T-helper 1 cell treated with Interleukin-12 subunit alpha and Interleukin-12 subunit beta and Interleukin-4 antibody, amounts not matched to agents 30 μg/mL and 1 μg/mL, for 36 hours (primary cell): Measurements from ENCODE around the gene SKOR2.

Source experiments
- H3K27ac Mint-ChIP-seq: one replicate; pipeline ENCODE4 v1.8.0; 2021; ENCODE audit warnings: mild to moderate bottlenecking, mixed read lengths
- H3K27me3 Mint-ChIP-seq: one replicate; pipeline ENCODE4 v1.8.0; 2021; ENCODE audit warnings: low read depth, mixed read lengths
- H3K36me3 Mint-ChIP-seq: one replicate; pipeline ENCODE4 v1.8.0; 2021; ENCODE audit warnings: low read depth, mixed read lengths
- H3K4me1 Mint-ChIP-seq: one replicate; pipeline ENCODE4 v1.8.0; 2021; ENCODE audit warnings: low read depth, mixed read lengths
- H3K4me3 Mint-ChIP-seq: one replicate; pipeline ENCODE4 v1.8.0; 2021; ENCODE audit warnings: mild to moderate bottlenecking, moderate library complexity, mixed read lengths
- H3K9me3 Mint-ChIP-seq: one replicate; pipeline ENCODE4 v1.8.0; 2021; ENCODE audit warnings: mixed read lengths

The SKOR2 gene

GRCh38 chr18:47251289-47252120, at the start of gene SKOR2:
SKOR2 (minus strand) TSS chr18:47251660; CDS start chr18:47249183, 2,477 bp downstream.
- H3K4me3 Mint-ChIP-seq: no peak within 1 kb of the TSS
- peaks cover 76% of the 10 kb centered on the region for H3K27me3 Mint-ChIP-seq
- H3K9me3 Mint-ChIP-seq: no peaks in the 10 kb centered on the region
- peaks cover 3% of the 10 kb centered on the region for H3K4me1 Mint-ChIP-seq
- H3K36me3 Mint-ChIP-seq: peaks cover 2% of the 10 kb centered on the region
- H3K27ac Mint-ChIP-seq: no peak within 1 kb of the TSS

- H3K9me3 Mint-ChIP-seq: peaks cover 5% of the 10 kb centered on the region
- H3K4me1 Mint-ChIP-seq: no peaks in the 10 kb centered on the region
- H3K27me3 Mint-ChIP-seq: peaks cover 8% of the 10 kb centered on the region
- no peak overlapping the region for H3K4me3 Mint-ChIP-seq
- no peak overlapping the region for H3K27ac Mint-ChIP-seq
- no peaks in the 10 kb centered on the region for H3K36me3 Mint-ChIP-seq
These were observed 45.0 kb upstream of the SKOR2 start for GRCh38 chr18:47296462-47296861.

GRCh38 chr18:47294801-47295200, 43.3 kb upstream of the SKOR2 start:
- no peaks in the 10 kb centered on the region for H3K9me3 Mint-ChIP-seq
- H3K4me1 Mint-ChIP-seq: no peaks in the 10 kb centered on the region
- H3K27me3 Mint-ChIP-seq: peaks cover 7% of the 10 kb centered on the region
- no peak overlapping the region for H3K27ac Mint-ChIP-seq
- no peak overlapping the region for H3K4me3 Mint-ChIP-seq
- H3K36me3 Mint-ChIP-seq: no peaks in the 10 kb centered on the region

GRCh38 chr18:47288741-47289140, 37.3 kb upstream of the SKOR2 start:
- Mint-ChIP-seq H3K27me3 (peaks cover 8% of the 10 kb centered on the region), H3K36me3 (no peaks in the 10 kb centered on the region), H3K27ac (no peak overlapping the region), H3K4me1 (peaks cover 3% of the 10 kb centered on the region), H3K9me3 (no peaks in the 10 kb centered on the region), H3K4me3 (no peak overlapping the region)

GRCh38 chr18:47287911-47288585, 36.6 kb upstream of the SKOR2 start:
- H3K27me3 Mint-ChIP-seq: peaks cover 8% of the 10 kb centered on the region
- no peaks in the 10 kb centered on the region for H3K9me3 Mint-ChIP-seq
- no peaks in the 10 kb centered on the region for H3K36me3 Mint-ChIP-seq
- H3K27ac Mint-ChIP-seq: no peak overlapping the region
- no peak overlapping the region for H3K4me3 Mint-ChIP-seq
- peaks cover 3% of the 10 kb centered on the region for H3K4me1 Mint-ChIP-seq

GRCh38 chr18:47286776-47287410, 35.4 kb upstream of the SKOR2 start:
- Mint-ChIP-seq H3K4me1 (peaks cover 3% of the 10 kb centered on the region), H3K9me3 (no peaks in the 10 kb centered on the region), H3K27ac (no peak overlapping the region), H3K27me3 (peaks cover 8% of the 10 kb centered on the region), H3K36me3 (no peaks in the 10 kb centered on the region), H3K4me3 (no peak overlapping the region)

GRCh38 chr18:47285456-47285855, 34.0 kb upstream of the SKOR2 start:
- peaks cover 3% of the 10 kb centered on the region for H3K4me1 Mint-ChIP-seq
- peaks cover 12% of the 10 kb centered on the region for H3K27me3 Mint-ChIP-seq
- no peaks in the 10 kb centered on the region for H3K9me3 Mint-ChIP-seq
- H3K36me3 Mint-ChIP-seq: no peaks in the 10 kb centered on the region
- no peak overlapping the region for H3K4me3 Mint-ChIP-seq
- H3K27ac Mint-ChIP-seq: no peak overlapping the region

GRCh38 chr18:47284721-47285395, 33.4 kb upstream of the SKOR2 start:
- Mint-ChIP-seq H3K9me3 (no peaks in the 10 kb centered on the region), H3K27ac (no peak overlapping the region), H3K4me1 (peaks cover 3% of the 10 kb centered on the region), H3K27me3 (peaks cover 10% of the 10 kb centered on the region), H3K36me3 (no peaks in the 10 kb centered on the region), H3K4me3 (no peak overlapping the region)

- Mint-ChIP-seq H3K4me3 (no peak overlapping the region), H3K27me3 (peaks cover 8% of the 10 kb centered on the region), H3K36me3 (no peaks in the 10 kb centered on the region), H3K27ac (no peak overlapping the region), H3K9me3 (no peaks in the 10 kb centered on the region), H3K4me1 (peaks cover 3% of the 10 kb centered on the region)
These were observed 32.0 kb upstream of the SKOR2 start for GRCh38 chr18:47283476-47283875.

- no peaks in the 10 kb centered on the region for H3K36me3 Mint-ChIP-seq
- no peaks in the 10 kb centered on the region for H3K9me3 Mint-ChIP-seq
- peaks cover 3% of the 10 kb centered on the region for H3K4me1 Mint-ChIP-seq
- H3K27me3 Mint-ChIP-seq: peaks cover 11% of the 10 kb centered on the region
- H3K27ac Mint-ChIP-seq: no peak overlapping the region
- no peak overlapping the region for H3K4me3 Mint-ChIP-seq
These were observed 28.7 kb upstream of the SKOR2 start for GRCh38 chr18:47280121-47280520.

GRCh38 chr18:47274961-47275360, 23.5 kb upstream of the SKOR2 start:
- peaks cover 13% of the 10 kb centered on the region for H3K27me3 Mint-ChIP-seq
- no peaks in the 10 kb centered on the region for H3K9me3 Mint-ChIP-seq
- no peaks in the 10 kb centered on the region for H3K36me3 Mint-ChIP-seq
- no peaks in the 10 kb centered on the region for H3K4me1 Mint-ChIP-seq
- H3K4me3 Mint-ChIP-seq: no peak overlapping the region
- H3K27ac Mint-ChIP-seq: no peak overlapping the region

GRCh38 chr18:47265197-47265596, 13.7 kb upstream of the SKOR2 start:
- H3K4me3 Mint-ChIP-seq: no peak overlapping the region
- H3K27me3 Mint-ChIP-seq: peaks cover 55% of the 10 kb centered on the region

GRCh38 chr18:47264308-47264700, 12.8 kb upstream of the SKOR2 start:
- no peak overlapping the region for H3K4me3 Mint-ChIP-seq
- peaks cover 63% of the 10 kb centered on the region for H3K27me3 Mint-ChIP-seq
- no peaks in the 10 kb centered on the region for H3K36me3 Mint-ChIP-seq
- no peak overlapping the region for H3K27ac Mint-ChIP-seq
- no peaks in the 10 kb centered on the region for H3K4me1 Mint-ChIP-seq
- no peaks in the 10 kb centered on the region for H3K9me3 Mint-ChIP-seq

More at GRCh38 chr18:47265197-47265596, 13.7 kb upstream of the SKOR2 start:
- H3K36me3 Mint-ChIP-seq: no peaks in the 10 kb centered on the region
- H3K4me1 Mint-ChIP-seq: no peaks in the 10 kb centered on the region
- H3K27ac Mint-ChIP-seq: no peak overlapping the region
- H3K9me3 Mint-ChIP-seq: no peaks in the 10 kb centered on the region
